Spleen (tissue), 7 donors: ENCODE data around the gene PARP1.

Experiments used
- CTCF ChIP-seq, 11 experiments: fragments of 200-600 bp in 7 of 11; fragments of 450-650 bp in 4 of 11; sonication (generic) in 4 of 11; IDR thresholded peaks in 8 of 11; conservative IDR thresholded peaks in 3 of 11; 1 replicate in 7 of 11; 2 replicates in 4 of 11; pipeline versions ENCODE4 v1.4.0 to v1.8.0; 2016 to 2021; ENCODE audit warnings: antibody characterized with exemption in 11 of 11, inconsistent platforms in 4 of 11, mild to moderate bottlenecking in 1 of 11
- POLR2A ChIP-seq, 3 donors: fragments of 450-650 bp; IDR thresholded peaks; one replicate each; pipeline ENCODE4 v1.5.1; 2017; ENCODE audit warnings: antibody characterized with exemption in 3 of 3, mild to moderate bottlenecking in 1 of 3
- POLR2AphosphoS5 ChIP-seq, 3 donors: sonication (generic); formaldehyde crosslinking; IDR thresholded peaks; one replicate each; pipeline ENCODE4 v1.5.1; 2017; ENCODE audit warnings: antibody characterized with exemption in 3 of 3
- donor health status: DM: no; HTN: no; CAD: no; lungs with moderate emphysema.
- donor health status: DM: no; HTN: no; CAD: no.
- donor health status: DM: no; HTN: no; CAD: no.

GRCh38 chr1:226406401-226406881 is 1.5 kb downstream of the PARP1 start:
- TF ChIP-seq CTCF (IDR thresholded peaks at IDR 0.05 in 8 of 11, conservative IDR thresholded peaks at IDR 0.05 in 3 of 11) (no peak), POLR2A (IDR thresholded peaks at IDR 0.05) (no peak), POLR2AphosphoS5 (IDR thresholded peaks at IDR 0.05) (no peak)
